Activated CD4-positive, alpha-beta T cell treated with anti-CD3 and anti-CD28 coated beads, Interleukin-2, amount 10 ng/mL, durations not matched to agents 24 days and 14 days (primary cell): ENCODE measurements around the gene RPS23. TPM values are rescaled to one million over a fixed set of nuclear protein-coding genes. Genes with fewer than 3 reads are reported as not detected.

Experiments used
- DNase-seq: peaks from one replicate; pipeline ENCODE4 v3.0.0; 2022
- H3K27ac Mint-ChIP-seq: one replicate; pipeline ENCODE4 v1.8.0; 2022; ENCODE audit warnings: mild to moderate bottlenecking, mixed read lengths
- H3K27me3 Mint-ChIP-seq: one replicate; pipeline ENCODE4 v1.8.0; 2022; ENCODE audit warnings: mixed read lengths
- H3K36me3 Mint-ChIP-seq: one replicate; pipeline ENCODE4 v1.8.0; 2022; ENCODE audit warnings: low read depth, mild to moderate bottlenecking, mixed read lengths
- H3K4me1 Mint-ChIP-seq: one replicate; pipeline ENCODE4 v1.8.0; 2021; ENCODE audit warnings: mixed read lengths
- H3K4me3 Mint-ChIP-seq: one replicate; pipeline ENCODE4 v1.8.0; 2022; ENCODE audit warnings: mild to moderate bottlenecking, moderate library complexity, mixed read lengths
- H3K9me3 Mint-ChIP-seq: one replicate; pipeline ENCODE4 v1.8.0; 2021; ENCODE audit warnings: mixed read lengths
- intact Hi-C: fragments of 100-400 bp; cut with micrococcal nuclease; formaldehyde crosslinking; loops from one replicate; pipeline ENCODE4 v1.15.1; 2023
- total RNA-seq: library from RNA; stranded (reverse); gene quantifications from 2 replicates; pipeline ENCODE4 v1.2.3, GENCODE V29; 2022

The RPS23 gene
- total RNA-seq, 1 donor from 2014 or later = 2,489 TPM

DNA sequence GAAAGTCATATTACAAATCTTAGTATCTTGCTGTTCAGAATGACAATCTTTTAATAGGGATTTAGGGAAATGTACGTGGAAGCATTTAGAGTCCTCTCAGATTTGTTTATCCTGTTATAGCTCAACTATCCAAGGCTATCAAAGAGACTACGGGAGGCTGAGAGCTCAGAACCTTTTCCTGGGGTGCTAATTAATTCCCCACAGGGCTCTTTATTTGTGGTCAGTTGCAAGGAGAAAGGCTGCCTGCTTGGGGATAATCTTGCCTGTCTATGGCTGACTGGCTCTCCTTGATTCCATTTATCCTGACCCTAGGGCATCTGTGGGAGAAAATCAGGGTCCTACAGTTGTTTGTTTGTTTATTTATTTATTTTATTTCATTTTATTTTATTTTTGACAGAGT lies 28.0 kb upstream of the RPS23 start:
- H3K4me3 Mint-ChIP-seq = no peak overlapping the region
- H3K4me1 Mint-ChIP-seq = no peaks in the 10 kb centered on the region
- H3K9me3 Mint-ChIP-seq = no peaks in the 10 kb centered on the region
- intact Hi-C loops = no loop called here
- H3K27me3 Mint-ChIP-seq = no peaks in the 10 kb centered on the region
- H3K36me3 Mint-ChIP-seq = no peaks in the 10 kb centered on the region
- H3K27ac Mint-ChIP-seq = no peak overlapping the region
- DNase-seq = no peak

DNA sequence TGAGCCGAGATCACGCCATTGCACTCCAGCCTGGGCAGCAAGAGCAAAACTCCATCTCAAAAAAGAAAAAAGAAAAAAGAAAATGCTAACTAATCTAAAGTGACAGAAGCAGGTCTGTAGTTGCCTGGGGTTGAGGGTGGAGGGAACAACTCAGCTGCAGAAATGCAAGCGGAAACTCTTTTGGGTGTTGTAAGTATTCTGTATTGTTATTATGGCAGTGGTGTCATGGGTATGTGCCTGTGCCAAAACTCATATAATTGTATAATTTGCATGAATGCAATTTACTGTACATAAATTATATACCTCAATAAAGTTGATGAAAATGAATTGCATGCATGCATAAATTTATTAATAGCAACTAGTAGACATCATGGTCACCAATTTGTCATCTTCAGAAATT lies 23.0 kb upstream of the RPS23 start:
- intact Hi-C loops = no loop called here
- no peaks in the 10 kb centered on the region for H3K4me1 Mint-ChIP-seq
- H3K27ac Mint-ChIP-seq = no peak overlapping the region

DNA sequence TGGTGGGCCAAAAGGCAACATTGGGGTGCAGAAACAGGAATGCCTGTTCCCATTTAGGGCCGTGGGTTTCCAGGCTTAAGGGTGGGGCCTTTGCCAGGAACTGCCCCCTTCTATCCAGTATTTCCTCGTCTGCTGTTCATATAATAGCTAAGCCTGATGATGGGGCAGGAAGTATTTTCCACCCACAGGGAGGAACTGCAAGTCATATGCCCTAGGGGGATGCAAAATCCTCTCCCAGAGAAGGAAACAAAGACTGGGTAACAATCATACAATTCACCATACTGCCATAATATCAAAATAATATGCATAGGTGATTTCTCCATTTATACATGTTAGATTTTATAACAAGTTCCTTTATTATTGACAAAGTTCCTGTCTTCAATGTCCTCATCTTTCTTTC lies 20.5 kb upstream of the RPS23 start:
- no peak for DNase-seq
- no peaks in the 10 kb centered on the region for H3K4me1 Mint-ChIP-seq
- H3K27ac Mint-ChIP-seq = no peak overlapping the region
- H3K9me3 Mint-ChIP-seq = no peaks in the 10 kb centered on the region
- H3K27me3 Mint-ChIP-seq = no peaks in the 10 kb centered on the region
- H3K4me3 Mint-ChIP-seq = no peak overlapping the region
- no peaks in the 10 kb centered on the region for H3K36me3 Mint-ChIP-seq
- intact Hi-C loops = no loop called here

More for the DNA sequence above, 23.0 kb upstream of the RPS23 start:
- DNase-seq = no peak
- Mint-ChIP-seq H3K4me3 (no peak overlapping the region), H3K36me3 (no peaks in the 10 kb centered on the region), H3K27me3 (no peaks in the 10 kb centered on the region), H3K9me3 (no peaks in the 10 kb centered on the region)

DNA sequence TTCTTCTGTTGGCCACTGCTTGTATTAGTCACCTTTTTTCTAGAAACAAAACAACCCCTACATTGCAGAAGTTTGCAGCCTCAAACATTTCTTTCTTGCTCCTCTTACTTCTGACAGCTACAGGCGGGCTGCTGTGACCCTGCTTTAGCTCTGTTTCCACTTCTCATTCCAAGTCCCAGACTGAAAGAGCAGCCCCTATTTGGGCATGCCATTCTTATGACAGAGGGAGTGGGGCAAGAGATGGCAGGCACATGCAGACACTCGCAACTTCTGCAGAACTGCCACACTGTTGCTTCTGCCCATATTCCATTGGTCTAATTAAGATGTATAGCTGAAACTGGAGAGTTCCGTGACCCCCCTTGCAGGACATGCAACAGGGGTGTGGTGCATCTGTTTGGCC lies 19.6 kb upstream of the RPS23 start:
- no peak for DNase-seq
- Mint-ChIP-seq H3K27me3 (no peaks in the 10 kb centered on the region), H3K27ac (no peak overlapping the region), H3K9me3 (no peaks in the 10 kb centered on the region), H3K4me1 (no peaks in the 10 kb centered on the region), H3K36me3 (no peaks in the 10 kb centered on the region), H3K4me3 (no peak overlapping the region)
- intact Hi-C loops = no loop called here

DNA sequence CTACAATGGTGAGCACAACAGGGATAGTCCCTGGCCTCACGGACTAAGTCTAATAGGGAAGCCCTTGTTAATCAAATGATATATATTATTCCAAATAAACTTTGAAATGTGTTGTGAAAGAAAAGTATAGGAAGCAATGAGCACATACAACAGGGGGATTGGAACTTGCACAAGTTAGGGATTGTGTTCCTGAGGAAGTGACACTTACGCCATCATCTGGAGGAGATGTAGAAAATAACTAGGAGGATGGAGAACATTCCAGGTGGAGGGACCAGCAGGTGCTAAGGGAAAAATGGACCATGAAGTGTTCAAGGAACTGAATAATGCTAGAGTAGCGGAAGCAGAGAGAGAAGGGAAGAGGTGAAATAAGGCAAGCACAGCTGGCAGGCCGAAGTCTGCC lies 18.8 kb upstream of the RPS23 start:
- H3K4me3 Mint-ChIP-seq = no peak overlapping the region
- H3K27ac Mint-ChIP-seq = no peak overlapping the region
- no peaks in the 10 kb centered on the region for H3K9me3 Mint-ChIP-seq
- intact Hi-C loops = no loop called here
- no peaks in the 10 kb centered on the region for H3K4me1 Mint-ChIP-seq
- H3K36me3 Mint-ChIP-seq = no peaks in the 10 kb centered on the region
- H3K27me3 Mint-ChIP-seq = no peaks in the 10 kb centered on the region
- DNase-seq = no peak

DNA sequence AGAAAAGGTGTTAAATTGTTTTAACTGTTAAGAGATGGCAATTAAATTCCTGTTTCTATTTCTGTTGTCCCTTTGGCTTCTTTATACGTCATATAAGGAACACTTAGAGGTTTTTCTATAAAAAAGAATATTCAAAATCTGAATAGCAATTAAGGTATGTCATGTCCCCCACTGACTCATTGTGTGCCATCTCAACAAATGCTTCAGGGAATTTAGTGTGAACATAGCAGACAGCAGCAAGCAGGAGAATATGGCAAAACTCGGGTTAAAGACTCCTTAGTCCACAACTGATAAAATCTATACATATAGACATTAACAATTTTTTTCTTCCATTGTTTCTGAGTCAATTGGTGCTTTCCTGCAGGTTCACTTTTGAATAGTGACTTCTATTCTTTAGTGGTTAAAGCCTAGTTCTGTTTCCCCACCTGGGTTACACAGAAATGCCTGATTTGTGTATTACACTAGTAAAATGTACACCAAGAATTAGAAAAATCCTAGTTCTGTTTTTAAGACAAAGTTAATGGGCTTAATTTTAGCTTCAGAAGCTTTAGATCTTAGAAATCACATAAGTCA lies 17.9 kb upstream of the RPS23 start:
- Mint-ChIP-seq H3K27ac (no peak overlapping the region), H3K36me3 (no peaks in the 10 kb centered on the region), H3K9me3 (no peaks in the 10 kb centered on the region), H3K4me1 (no peaks in the 10 kb centered on the region), H3K4me3 (no peak overlapping the region), H3K27me3 (no peaks in the 10 kb centered on the region)
- intact Hi-C loops = no loop called here
- peak; percentile 17 for DNase-seq

DNA sequence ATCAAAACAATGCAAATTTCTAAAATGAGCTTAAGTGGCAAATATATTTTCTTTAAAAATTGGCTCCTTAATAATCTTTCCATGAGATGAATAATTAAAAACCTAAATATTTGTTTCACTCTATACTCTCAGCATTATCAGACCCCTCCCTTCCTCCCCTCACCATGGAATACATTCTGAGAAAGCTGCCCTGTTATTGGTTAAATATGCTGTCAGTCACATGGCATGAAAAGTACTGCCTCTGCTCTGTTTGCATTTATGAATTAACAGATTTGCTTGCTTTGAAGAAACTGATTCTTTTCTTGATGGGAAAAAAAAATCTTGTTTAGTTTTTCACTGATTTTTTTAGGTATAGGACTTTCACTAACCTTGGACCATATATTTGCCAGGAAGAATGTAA lies 17.0 kb upstream of the RPS23 start:
- intact Hi-C loops = no loop called here
- DNase-seq = no peak
- H3K36me3 Mint-ChIP-seq = no peaks in the 10 kb centered on the region
- H3K27me3 Mint-ChIP-seq = no peaks in the 10 kb centered on the region
- no peaks in the 10 kb centered on the region for H3K4me1 Mint-ChIP-seq
- no peak overlapping the region for H3K27ac Mint-ChIP-seq
- no peaks in the 10 kb centered on the region for H3K9me3 Mint-ChIP-seq
- H3K4me3 Mint-ChIP-seq = no peak overlapping the region

DNA sequence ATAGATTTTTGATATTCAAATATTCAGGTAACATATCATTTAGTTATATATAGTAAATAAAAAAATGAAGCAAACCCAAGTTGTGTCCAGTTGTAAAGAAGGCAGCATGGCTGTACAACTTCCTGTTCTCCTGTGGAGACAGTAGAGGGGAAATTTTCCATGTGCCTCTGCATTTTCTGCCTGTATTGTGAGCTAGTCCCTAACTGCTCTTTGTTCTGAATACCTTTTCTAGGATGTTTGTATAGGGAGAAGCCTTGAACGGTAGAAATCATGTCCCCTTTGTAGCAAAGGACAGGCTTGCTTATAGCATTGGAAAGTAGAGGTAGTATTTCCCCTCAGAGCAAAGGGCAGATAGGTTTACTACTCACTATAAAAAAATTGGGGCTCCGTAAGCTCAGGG lies 13.3 kb upstream of the RPS23 start:
- intact Hi-C loops = no loop called here
- Mint-ChIP-seq H3K27ac (no peak overlapping the region), H3K4me3 (no peak overlapping the region), H3K9me3 (no peaks in the 10 kb centered on the region), H3K36me3 (no peaks in the 10 kb centered on the region), H3K27me3 (no peaks in the 10 kb centered on the region), H3K4me1 (no peaks in the 10 kb centered on the region)
- DNase-seq = peak; percentile 8

DNA sequence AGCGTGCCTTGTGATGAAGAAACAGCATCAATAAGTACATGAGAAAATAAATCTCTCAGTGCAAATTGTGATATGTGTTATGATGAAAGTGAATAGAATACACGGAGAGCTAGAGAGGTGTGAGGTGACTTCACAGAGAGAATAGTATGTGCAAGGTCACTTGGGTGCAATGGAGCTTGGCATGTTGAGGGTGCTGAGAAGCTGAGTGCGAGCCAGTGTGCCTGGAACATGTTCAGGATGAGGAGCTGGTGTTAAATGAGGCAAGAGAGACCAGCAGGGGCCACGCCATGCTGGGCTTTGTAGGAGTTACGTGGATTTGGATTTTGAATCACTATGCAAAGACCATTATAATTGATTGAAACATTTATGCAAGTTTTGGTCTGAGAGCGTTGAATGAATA lies 12.8 kb upstream of the RPS23 start:
- Mint-ChIP-seq H3K4me1 (no peaks in the 10 kb centered on the region), H3K9me3 (no peaks in the 10 kb centered on the region), H3K4me3 (no peak overlapping the region), H3K27ac (no peak overlapping the region), H3K36me3 (no peaks in the 10 kb centered on the region), H3K27me3 (no peaks in the 10 kb centered on the region)
- intact Hi-C loops = no loop called here
- peak; percentile 42 for DNase-seq

DNA sequence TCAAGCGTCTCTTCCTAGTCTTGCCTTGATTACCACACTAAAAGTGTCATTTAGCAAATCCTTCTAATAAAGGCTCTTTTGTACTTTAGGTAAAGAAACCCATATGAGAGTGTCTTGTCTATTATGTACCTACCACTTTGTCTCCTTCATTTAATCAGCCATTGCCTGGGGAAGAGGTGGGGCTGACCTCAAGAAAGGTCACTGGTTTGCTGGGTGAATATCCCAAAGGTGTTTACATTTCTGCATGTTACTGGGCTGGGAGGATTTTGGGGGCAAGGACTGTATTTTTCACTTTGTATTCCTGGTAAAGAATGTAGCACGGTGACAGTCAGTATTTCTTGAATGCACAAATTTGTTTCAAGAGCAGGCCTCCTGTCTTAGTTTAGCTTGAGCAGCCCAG lies 11.9 kb upstream of the RPS23 start:
- H3K4me1 Mint-ChIP-seq = no peaks in the 10 kb centered on the region
- H3K36me3 Mint-ChIP-seq = no peaks in the 10 kb centered on the region
- H3K9me3 Mint-ChIP-seq = no peaks in the 10 kb centered on the region
- H3K27me3 Mint-ChIP-seq = no peaks in the 10 kb centered on the region
- no peak overlapping the region for H3K27ac Mint-ChIP-seq
- no peak for DNase-seq
- H3K4me3 Mint-ChIP-seq = no peak overlapping the region
- intact Hi-C loops = no loop called here

DNA sequence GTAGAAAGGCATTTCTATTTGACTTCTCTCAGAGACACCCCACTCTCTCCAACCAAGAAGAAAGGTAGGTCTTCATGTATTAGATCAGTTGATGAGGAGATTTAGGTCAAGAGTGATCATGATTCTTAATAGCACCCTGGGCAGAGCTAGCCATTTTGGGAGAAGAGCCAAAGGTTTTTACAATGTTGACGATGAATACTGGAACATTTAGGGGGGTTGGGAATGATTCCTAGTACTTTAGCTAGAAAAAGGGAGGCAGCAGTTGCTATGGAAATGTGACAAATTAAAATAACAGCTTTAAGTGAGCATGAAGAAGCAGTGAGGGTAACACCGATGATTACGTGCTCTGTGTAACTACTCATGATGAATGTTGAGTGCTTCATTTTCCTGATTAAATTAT lies 9.5 kb upstream of the RPS23 start:
- intact Hi-C loops = no loop called here
- Mint-ChIP-seq H3K27ac (no peak overlapping the region), H3K4me3 (no peak overlapping the region), H3K36me3 (no peaks in the 10 kb centered on the region), H3K27me3 (no peaks in the 10 kb centered on the region), H3K9me3 (no peaks in the 10 kb centered on the region), H3K4me1 (no peaks in the 10 kb centered on the region)
- DNase-seq = no peak

DNA sequence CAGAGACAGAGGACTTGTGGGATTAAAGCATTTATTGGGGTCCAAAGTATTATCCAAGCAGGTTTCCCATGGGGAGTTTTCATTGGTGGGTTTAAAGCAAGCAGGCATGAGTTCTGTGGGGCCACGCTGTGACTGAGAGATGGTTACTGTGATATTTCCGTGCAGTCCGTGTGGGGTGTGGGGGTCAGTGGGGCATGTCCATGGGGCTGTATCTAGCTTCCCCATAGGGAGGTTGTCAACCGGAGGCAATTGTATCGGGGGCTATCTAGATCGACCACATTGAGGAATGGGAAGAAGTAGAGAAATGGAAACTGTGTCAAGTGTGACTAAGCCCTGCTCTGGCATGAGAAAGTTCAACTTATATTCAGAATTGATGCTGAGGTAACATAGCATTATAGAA lies 7.1 kb upstream of the RPS23 start:
- Mint-ChIP-seq H3K9me3 (no peaks in the 10 kb centered on the region), H3K36me3 (no peaks in the 10 kb centered on the region), H3K4me1 (peaks cover 8% of the 10 kb centered on the region), H3K27me3 (no peaks in the 10 kb centered on the region), H3K27ac (no peak overlapping the region), H3K4me3 (no peak overlapping the region)
- intact Hi-C loops = no loop called here
- DNase-seq = no peak

DNA sequence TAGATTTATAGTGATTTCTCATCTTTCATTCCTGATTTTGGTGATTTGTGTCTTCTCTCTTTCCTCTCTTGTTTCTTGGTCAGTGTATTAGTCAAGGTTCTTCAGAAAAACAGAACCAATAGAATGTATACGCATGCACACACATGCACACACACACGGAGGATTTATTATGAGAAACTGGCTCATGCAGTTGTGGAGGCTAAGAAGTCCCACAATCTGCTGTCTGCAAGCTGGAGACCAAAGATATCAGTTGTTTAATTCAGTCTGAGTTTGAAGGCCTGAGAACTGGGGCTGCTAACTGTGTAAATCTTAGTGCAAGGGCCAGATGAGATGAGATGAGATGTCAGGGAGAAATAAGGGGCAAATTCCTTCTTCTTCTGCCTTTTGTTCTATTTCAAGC lies 5.7 kb upstream of the RPS23 start:
- H3K4me1 Mint-ChIP-seq = peaks cover 16% of the 10 kb centered on the region
- intact Hi-C loops = no loop called here
- H3K4me3 Mint-ChIP-seq = no peak overlapping the region
- no peaks in the 10 kb centered on the region for H3K27me3 Mint-ChIP-seq
- no peaks in the 10 kb centered on the region for H3K9me3 Mint-ChIP-seq
- H3K27ac Mint-ChIP-seq = no peak overlapping the region
- no peaks in the 10 kb centered on the region for H3K36me3 Mint-ChIP-seq
- no peak for DNase-seq

DNA sequence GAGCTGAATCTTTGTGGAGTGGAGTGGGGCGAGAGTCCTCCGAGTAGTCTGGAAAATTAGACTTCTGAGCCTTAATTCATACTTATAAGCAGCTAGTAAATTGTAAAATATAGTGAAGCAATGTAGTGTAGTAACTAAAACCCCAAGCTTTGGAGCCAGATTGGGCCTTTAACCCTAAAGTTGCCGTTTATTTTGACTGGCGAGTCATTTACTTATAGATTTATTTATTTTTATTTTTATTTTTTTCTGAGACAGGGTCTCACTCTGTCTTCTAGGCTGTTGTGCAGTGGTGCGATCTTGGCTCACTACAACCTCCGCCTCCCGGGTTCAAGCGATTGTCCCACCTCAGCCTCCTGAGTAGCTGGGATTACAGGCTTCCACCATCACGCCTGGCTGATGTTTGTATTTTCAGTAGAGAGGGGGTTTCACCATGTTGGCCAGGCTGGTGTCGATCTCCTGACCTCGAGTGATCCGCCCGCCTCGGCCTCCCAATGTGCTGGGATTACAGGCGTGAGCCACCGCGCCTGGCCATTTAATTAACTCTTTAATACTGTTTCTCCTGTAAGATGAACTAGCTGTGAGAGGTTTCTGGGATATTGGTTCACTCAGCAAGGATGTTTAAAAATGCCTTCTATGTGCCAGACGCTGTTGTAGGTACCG lies 687 bp upstream of the RPS23 start:
- Mint-ChIP-seq H3K9me3 (no peaks in the 10 kb centered on the region), H3K4me3 (peak overlapping the region; percentile 89), H3K4me1 (peaks cover 32% of the 10 kb centered on the region), H3K36me3 (peaks cover 45% of the 10 kb centered on the region), H3K27me3 (no peaks in the 10 kb centered on the region), H3K27ac (peak overlapping the region; percentile 98)
- intact Hi-C loops = loop anchor here (1.0 to 5.0 kb wide), 6 partner anchors 78 to 978 kb away; partner anchors contain the start of genes ATG10, SSBP2, TMEM167A and XRCC4
- no peak for DNase-seq

DNA sequence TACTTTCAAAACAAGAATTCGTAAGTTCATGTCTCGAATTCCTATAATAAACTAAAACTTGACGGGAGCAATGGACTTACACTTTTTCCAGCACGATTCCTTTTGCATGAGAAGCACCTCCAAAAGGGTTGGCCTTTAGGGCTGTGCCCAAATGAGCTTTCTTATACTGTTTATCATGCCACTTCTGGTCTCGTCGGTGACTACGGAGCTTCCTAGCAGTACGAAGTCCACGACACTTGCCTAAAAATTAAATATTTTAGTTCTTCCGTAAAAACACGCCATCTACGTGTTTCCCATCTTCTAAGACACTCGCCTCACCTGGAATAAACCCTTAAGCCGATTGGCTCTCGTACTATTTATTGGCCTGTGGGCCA lies 554 bp downstream of the RPS23 start:
- no peaks in the 10 kb centered on the region for H3K27me3 Mint-ChIP-seq
- H3K4me1 Mint-ChIP-seq = peaks cover 33% of the 10 kb centered on the region
- peak overlapping the region; percentile 98 for H3K27ac Mint-ChIP-seq
- intact Hi-C loops = loop anchor here (5.0 kb wide), 3 partner anchors 80 to 525 kb away; partner anchors contain the start of gene SSBP2
- H3K9me3 Mint-ChIP-seq = no peaks in the 10 kb centered on the region
- peak overlapping the region; percentile 89 for H3K4me3 Mint-ChIP-seq
- no peak for DNase-seq
- H3K36me3 Mint-ChIP-seq = peaks cover 52% of the 10 kb centered on the region
